Inferior parietal cortex (tissue), 1 donor: ENCODE results near the gene INHBE.

ENCODE experiments used
- DNase-seq: peaks from one replicate; pipeline ENCODE4 v3.0.0-alpha.2; 2016; ENCODE audit errors: extremely low spot score

The INHBE gene

GRCh38 chr12:57460841-57461275 lies 5.8 kb downstream of the INHBE start:
- DNase-seq: no peak

GRCh38 chr12:57461276-57461916 lies 6.3 kb downstream of the INHBE start:
- no peak for DNase-seq

- no peak for DNase-seq
These were observed 6.8 kb downstream of the INHBE start for GRCh38 chr12:57461917-57462250.

- DNase-seq: peak; percentile 89
These were observed 7.3 kb downstream of the INHBE start for GRCh38 chr12:57462251-57462911.

- no peak for DNase-seq
These were observed 7.8 kb downstream of the INHBE start for GRCh38 chr12:57462912-57463253.

GRCh38 chr12:57464569-57464968 lies 9.5 kb downstream of the INHBE start:
- no peak for DNase-seq

GRCh38 chr12:57465030-57465746 lies 10.1 kb downstream of the INHBE start:
- DNase-seq: no peak

- no peak for DNase-seq
These were observed 10.8 kb downstream of the INHBE start for GRCh38 chr12:57465747-57466505.

GRCh38 chr12:57467212-57467874 lies 12.2 kb downstream of the INHBE start:
- DNase-seq: no peak

GRCh38 chr12:57467915-57468314 lies 12.8 kb downstream of the INHBE start:
- no peak for DNase-seq

GRCh38 chr12:57469296-57470164 lies 14.4 kb downstream of the INHBE start:
- DNase-seq: no peak

- DNase-seq: no peak
These were observed 15.3 kb downstream of the INHBE start for GRCh38 chr12:57470286-57470969.

- DNase-seq: no peak
These were observed 16.0 kb downstream of the INHBE start for GRCh38 chr12:57470970-57471656.

- DNase-seq: no peak
These were observed 16.6 kb downstream of the INHBE start for GRCh38 chr12:57471661-57472060.

- DNase-seq: no peak
These were observed 17.3 kb downstream of the INHBE start for GRCh38 chr12:57472391-57472790.

- no peak for DNase-seq
These were observed 18.3 kb downstream of the INHBE start for GRCh38 chr12:57473392-57473791.

- DNase-seq: no peak
These were observed 18.8 kb downstream of the INHBE start for GRCh38 chr12:57473886-57474285.

GRCh38 chr12:57474430-57474829 lies 19.3 kb downstream of the INHBE start:
- no peak for DNase-seq

- no peak for DNase-seq
These were observed 19.8 kb downstream of the INHBE start for GRCh38 chr12:57474862-57475261.
